Measurements from ENCODE around the gene SPATA6L.

DNA sequence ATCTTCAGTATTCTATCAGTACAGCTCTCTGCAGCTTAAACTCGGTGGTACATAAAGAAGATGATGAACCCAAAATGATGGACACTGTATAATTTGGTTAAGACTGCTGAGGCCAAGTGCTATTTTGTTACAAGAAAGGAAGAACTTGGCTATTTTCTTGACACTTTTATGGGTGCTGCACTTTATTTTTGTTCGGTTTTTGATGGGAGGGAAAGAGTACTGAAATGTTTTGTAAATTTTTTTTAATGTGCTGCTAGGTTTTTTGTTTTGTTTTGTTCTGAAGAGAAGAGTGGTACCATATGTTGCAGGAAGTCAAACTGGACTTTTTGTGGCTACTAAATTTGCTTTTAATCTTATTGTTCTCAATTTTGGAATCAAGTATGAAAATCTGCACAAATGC is 39.7 kb upstream of the SPATA6L start:
- TF ChIP-seq CTCF (IDR thresholded peaks at IDR 0.05) (no peak), POLR2A (IDR thresholded peaks at IDR 0.05) (no peak)

Measured in body of pancreas (tissue), 4 donors.